Sigmoid colon (tissue), 7 donors: ENCODE results near the gene DMRTB1. TPM values are rescaled to one million over a fixed set of nuclear protein-coding genes. Genes with fewer than 3 reads are reported as not detected.

Experiments
- DNase-seq: peaks from one replicate; pipeline ENCODE4 v3.0.0-alpha.2; 2019
- H3K27ac ChIP-seq, 4 donors: fragments of 200-600 bp; sonication (generic); one replicate each; pipeline ENCODE4 v1.5.1; 2016 to 2019; ENCODE audit warnings: mild to moderate bottlenecking in 1 of 4
- H3K27me3 ChIP-seq, 3 donors: fragments of 200-600 bp; sonication (generic); one replicate each; pipeline ENCODE4 v1.5.1; 2019; ENCODE audit warnings: mild to moderate bottlenecking in 1 of 3
- H3K36me3 ChIP-seq, 4 donors: fragments of 200-600 bp; sonication (generic); one replicate each; pipeline ENCODE4 v1.5.1; 2016 to 2019
- H3K4me1 ChIP-seq, 4 donors: fragments of 200-600 bp; sonication (generic); one replicate each; pipeline ENCODE4 v1.5.1; 2017 to 2019
- H3K4me3 ChIP-seq, 4 donors: fragments of 200-600 bp; sonication (generic); one replicate each; pipeline ENCODE4 v1.5.1; 2017 to 2019; ENCODE audit warnings: mild to moderate bottlenecking in 2 of 4, moderate library complexity in 1 of 4
- H3K9me3 ChIP-seq, 4 donors: fragments of 200-600 bp in 3 of 4; sonication (generic) in 3 of 4; one replicate each; pipeline versions ENCODE4 v1.5.1 to v1.6.1; 2013 to 2019
- CTCF ChIP-seq, 4 experiments: fragments of 450-650 bp in 3 of 4; fragments of 200-600 bp in 1 of 4; IDR thresholded peaks; one replicate each; pipeline ENCODE4 v1.5.1; 2016 to 2019; ENCODE audit warnings: antibody characterized with exemption in 4 of 4, mild to moderate bottlenecking in 3 of 4, moderate library complexity in 2 of 4
- EP300 ChIP-seq, 4 donors: sonication (generic); formaldehyde crosslinking; IDR thresholded peaks; one replicate each; pipeline ENCODE4 v1.6.1; 2017; ENCODE audit warnings: antibody characterized with exemption in 4 of 4
- POLR2A ChIP-seq, 2 donors: fragments of 450-650 bp; IDR thresholded peaks; one replicate each; pipeline ENCODE4 v1.6.1; 2016; ENCODE audit warnings: antibody characterized with exemption in 2 of 2, mild to moderate bottlenecking in 2 of 2, moderate library complexity in 2 of 2
- POLR2AphosphoS5 ChIP-seq, 4 donors: sonication (generic); formaldehyde crosslinking; IDR thresholded peaks; one replicate each; pipeline ENCODE4 v1.6.1; 2017; ENCODE audit warnings: antibody characterized with exemption in 4 of 4
- WGBS, 2 donors: extraction: QIAGEN DNeasy Blood & Tissue Kit; methylation state at CpG; one replicate each; pipeline ENCODE4 v1.1.7; 2013; 5-methylcytosine and 5-hydroxymethylcytosine counted together
- intact Hi-C: fragments of 100-400 bp; cut with DNase I; formaldehyde crosslinking; loops from one replicate; pipeline ENCODE4 v1.15.1; 2023
- polyA plus RNA-seq, 3 donors: library from polyadenylated mRNA; stranded (reverse); fragments of 200-250 nt; gene quantifications; one replicate each; pipeline ENCODE4 v1.2.3, GENCODE V29; 2013
- total RNA-seq, 4 donors: library from RNA; depleted of rRNA; stranded (reverse); fragments of >200 nt; gene quantifications; one replicate each; pipeline ENCODE4 v1.1.0, GENCODE V29; 2016
- donor health status: healthy with polysubstance abuse.
- donor health status: Bipolar disorder and iron deficiency.
- donor health status: healthy.

Gene DMRTB1
- total and polyA plus RNA-seq, 7 donors = not detected

GRCh38 chr1:53508056-53508990 is 49.1 kb downstream of the DMRTB1 start:
- no peaks in the 10 kb centered on the region for H3K36me3 ChIP-seq
- peaks cover 0 to 21% (median 19%) of the 10 kb centered on the region in 4 donors for H3K4me1 ChIP-seq
- H3K27ac ChIP-seq = no peak overlapping the region
- H3K27me3 ChIP-seq = no peaks in the 10 kb centered on the region
- no peak overlapping the region for H3K4me3 ChIP-seq
- no peak for DNase-seq
- whole genome bisulfite sequencing, 2 donors = 87 to 92% methylated on average over 22 of the region's 22 CpGs
- H3K9me3 ChIP-seq = no peaks in the 10 kb centered on the region
- TF ChIP-seq POLR2A (IDR thresholded peaks at IDR 0.05) = no peak
- no peak for TF ChIP-seq EP300 (IDR thresholded peaks at IDR 0.05)
- no peak for TF ChIP-seq CTCF (IDR thresholded peaks at IDR 0.05)
- no peak for TF ChIP-seq POLR2AphosphoS5 (IDR thresholded peaks at IDR 0.05)
- intact Hi-C loops = no loop called here

- H3K4me3 ChIP-seq = no peak overlapping the region
- no peak overlapping the region for H3K27ac ChIP-seq
- H3K27me3 ChIP-seq = no peaks in the 10 kb centered on the region
- intact Hi-C loops = no loop called here
- DNase-seq = no peak
- peaks cover 0 to 21% (median 20%) of the 10 kb centered on the region in 4 donors for H3K4me1 ChIP-seq
- TF ChIP-seq POLR2A (IDR thresholded peaks at IDR 0.05) = no peak
- TF ChIP-seq CTCF (IDR thresholded peaks at IDR 0.05) = no peak
- TF ChIP-seq POLR2AphosphoS5 (IDR thresholded peaks at IDR 0.05) = no peak
- no peak for TF ChIP-seq EP300 (IDR thresholded peaks at IDR 0.05)
- no peaks in the 10 kb centered on the region for H3K9me3 ChIP-seq
- no peaks in the 10 kb centered on the region for H3K36me3 ChIP-seq
- 59% methylated on average over 23 of the region's 23 CpGs for WGBS, 2 donors
Observed at GRCh38 chr1:53508991-53509666, 49.9 kb downstream of the DMRTB1 start.

DNA sequence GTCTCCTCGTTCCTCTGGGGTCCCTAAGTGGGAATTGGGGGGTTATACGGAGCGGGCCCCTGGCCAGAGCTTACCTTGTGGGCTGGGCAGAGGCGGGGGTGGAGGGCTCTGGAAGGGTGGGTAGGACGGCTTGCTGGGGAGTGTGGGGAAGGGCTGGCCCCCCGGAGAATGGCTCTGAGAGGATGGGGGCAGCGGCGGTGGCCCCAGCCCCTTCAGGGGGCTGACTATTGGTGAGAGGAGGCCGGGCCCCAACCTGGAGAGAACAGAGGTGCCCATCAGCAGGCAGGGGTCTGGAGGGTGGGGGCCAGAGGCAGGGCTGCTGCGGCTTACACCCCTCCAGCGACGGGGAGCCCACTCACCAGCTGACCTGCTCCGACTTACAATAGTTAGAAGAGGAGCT is 50.6 kb downstream of the DMRTB1 start:
- Histone ChIP-seq H3K9me3 (no peaks in the 10 kb centered on the region), H3K27ac (no peak overlapping the region), H3K4me1 (peaks cover 0 to 21% (median 20%) of the 10 kb centered on the region in 4 donors), H3K36me3 (no peaks in the 10 kb centered on the region), H3K4me3 (no peak overlapping the region), H3K27me3 (no peaks in the 10 kb centered on the region)
- WGBS, 2 donors = 88 to 91% methylated on average over 13 of the region's 13 CpGs
- no peak for TF ChIP-seq POLR2AphosphoS5 (IDR thresholded peaks at IDR 0.05)
- DNase-seq = no peak
- intact Hi-C loops = loop anchor here (5.0 kb wide), 1 partner anchor 53 kb away; no protein-coding TSS in a partner anchor

GRCh38 chr1:53510215-53510614 is 51.0 kb downstream of the DMRTB1 start:
- no peaks in the 10 kb centered on the region for H3K27me3 ChIP-seq
- DNase-seq = no peak
- 88 to 93% methylated on average over 7 of the region's 7 CpGs for WGBS, 2 donors
- no peak overlapping the region for H3K27ac ChIP-seq
- no peak overlapping the region for H3K4me3 ChIP-seq
- no peaks in the 10 kb centered on the region for H3K36me3 ChIP-seq
- intact Hi-C loops = loop anchor here (5.0 kb wide), 1 partner anchor 52 kb away; no protein-coding TSS in a partner anchor
- H3K9me3 ChIP-seq = no peaks in the 10 kb centered on the region
- H3K4me1 ChIP-seq = peaks cover 0 to 21% (median 20%) of the 10 kb centered on the region in 4 donors
- TF ChIP-seq CTCF (IDR thresholded peaks at IDR 0.05) = no peak
- TF ChIP-seq POLR2AphosphoS5 (IDR thresholded peaks at IDR 0.05) = no peak
- no peak for TF ChIP-seq POLR2A (IDR thresholded peaks at IDR 0.05)
- no peak for TF ChIP-seq EP300 (IDR thresholded peaks at IDR 0.05)
